CD4-positive, alpha-beta T cell treated with Interleukin-10 for 1 hour (primary cell): ENCODE data around the gene USP17L22.
"Not testable (repeated sequence)": the region's sequence is repeated elsewhere in the genome, so short reads cannot be mapped to it uniquely, and the experiment has no call there.

Experiments
- DNase-seq: peaks from one replicate; pipeline ENCODE4 v3.0.0-alpha.2; 2020

USP17L22 gene

GRCh38 chr4:9267319-9267718 lies at the start of gene USP17L22:
Gene USP17L22, plus strand, starts transcription at chr4:9267619. Its CDS starts 0 bp downstream, at chr4:9267619.
- DNase-seq: not testable (repeated sequence)

- DNase-seq: not testable (repeated sequence)
Observed at GRCh38 chr4:9219852-9220251, 47.6 kb upstream of the USP17L22 start, which contains the start of gene USP17L12. Gene USP17L12, plus strand, starts transcription at chr4:9220152. Its CDS starts 0 bp downstream, at chr4:9220152.

- DNase-seq: not testable (repeated sequence)
Observed at GRCh38 chr4:9224596-9224995, 42.8 kb upstream of the USP17L22 start, which contains the start of gene USP17L13. Gene USP17L13, plus strand, starts transcription at chr4:9224896. Its CDS starts 0 bp downstream, at chr4:9224896.

GRCh38 chr4:9230249-9230648 lies 37.2 kb upstream of the USP17L22 start:
- DNase-seq: not testable (repeated sequence)

GRCh38 chr4:9234085-9234484 lies 33.3 kb upstream of the USP17L22 start, which contains the start of gene USP17L15:
Gene USP17L15, plus strand, starts transcription at chr4:9234385. Its CDS starts 0 bp downstream, at chr4:9234385.
- DNase-seq: not testable (repeated sequence)

GRCh38 chr4:9238461-9238860 lies 29.0 kb upstream of the USP17L22 start:
- not testable (repeated sequence) for DNase-seq

GRCh38 chr4:9243579-9243978 lies 23.8 kb upstream of the USP17L22 start, which contains the start of gene USP17L17:
Gene USP17L17, plus strand, starts transcription at chr4:9243879. Its CDS starts 0 bp downstream, at chr4:9243879.
- not testable (repeated sequence) for DNase-seq

GRCh38 chr4:9247953-9248680 lies 19.3 kb upstream of the USP17L22 start, which contains the start of gene USP17L18:
Gene USP17L18, plus strand, starts transcription at chr4:9248630. Its CDS starts 0 bp downstream, at chr4:9248630.
- not testable (repeated sequence) for DNase-seq

- not testable (repeated sequence) for DNase-seq
Observed at GRCh38 chr4:9253078-9253477, 14.3 kb upstream of the USP17L22 start, which contains the start of gene USP17L19. Gene USP17L19, plus strand, starts transcription at chr4:9253378. Its CDS starts 0 bp downstream, at chr4:9253378.

GRCh38 chr4:9257824-9258223 lies 9.6 kb upstream of the USP17L22 start, which contains the start of gene USP17L20:
Gene USP17L20, plus strand, starts transcription at chr4:9258124. Its CDS starts 0 bp downstream, at chr4:9258124.
- not testable (repeated sequence) for DNase-seq

GRCh38 chr4:9262572-9262971 lies 4.8 kb upstream of the USP17L22 start, which contains the start of gene USP17L21:
Gene USP17L21, plus strand, starts transcription at chr4:9262872. Its CDS starts 0 bp downstream, at chr4:9262872.
- DNase-seq: not testable (repeated sequence)

- DNase-seq: not testable (repeated sequence)
Observed at GRCh38 chr4:9271719-9272118, 4.3 kb downstream of the USP17L22 start.
